ENCODE data around the gene RAG1.

The RAG1 gene

DNA sequence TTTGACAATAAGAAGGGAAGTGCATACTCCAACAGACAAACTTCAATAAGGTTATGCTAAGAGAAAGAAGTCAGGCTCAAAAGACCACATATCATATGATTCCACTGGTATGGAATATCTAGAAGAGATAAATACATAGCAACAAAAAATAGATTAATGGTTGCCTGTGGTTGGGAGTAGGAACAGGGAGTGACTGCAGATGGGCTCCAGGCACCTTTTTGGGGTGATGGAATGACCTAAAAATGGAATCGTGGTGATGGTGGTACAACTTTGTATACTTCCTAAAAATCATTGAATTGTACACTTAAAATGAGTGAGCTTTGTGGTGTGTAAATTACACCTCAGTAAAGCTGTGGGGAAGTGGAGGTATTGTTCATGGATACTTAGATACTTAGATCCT, 59.2 kb downstream of the RAG1 start:
- DNase-seq (ENCODE audit: low read depth in 2 of 2, low spot score in 1 of 2), result no peak

DNA sequence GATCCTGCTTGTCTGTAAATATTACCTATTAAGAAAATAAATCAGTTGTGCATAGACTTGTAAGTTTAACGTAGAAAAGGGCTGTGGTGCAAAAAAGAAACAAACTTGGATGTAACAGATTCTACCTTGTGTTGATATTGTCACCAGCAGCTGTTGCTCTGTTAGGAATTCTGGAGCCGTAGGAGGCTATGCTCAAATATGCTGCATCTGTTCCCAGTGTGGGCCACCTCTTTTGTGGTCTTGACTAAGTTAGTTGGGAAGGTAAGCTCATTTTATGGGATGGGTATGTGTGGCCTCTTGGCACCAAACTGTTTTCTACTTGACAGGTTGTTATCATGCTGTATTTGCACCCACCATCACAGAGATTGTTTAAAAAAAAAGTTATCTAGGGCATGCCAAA, 59.7 kb downstream of the RAG1 start:
- DNase-seq (ENCODE audit: low read depth in 2 of 2, low spot score in 1 of 2), result no peak

DNA sequence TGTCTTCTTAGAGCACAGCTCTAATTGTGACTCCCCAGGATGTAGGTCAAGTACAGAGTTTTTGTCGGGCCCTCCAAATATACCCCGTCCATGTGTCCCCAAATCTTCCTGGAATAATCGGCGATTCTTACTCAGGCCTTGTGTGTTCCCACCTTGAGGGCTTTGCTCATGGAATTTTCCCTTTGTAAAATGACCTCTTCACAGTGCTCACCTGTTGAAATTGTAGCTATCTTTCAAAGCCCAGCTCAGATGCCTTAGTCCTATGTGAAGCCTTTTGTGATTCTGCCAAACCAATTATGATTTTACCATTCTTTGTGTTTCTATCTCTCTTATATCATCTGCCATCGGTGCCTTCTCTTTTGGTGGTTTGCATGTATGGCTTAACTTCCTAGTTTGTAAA, 60.3 kb downstream of the RAG1 start:
- no peak for DNase-seq (ENCODE audit: low read depth in 2 of 2, low spot score in 1 of 2)

GRCh38 chr11:36628765-36629244, 61.0 kb downstream of the RAG1 start:
- DNase-seq (ENCODE audit: low read depth in 2 of 2, low spot score in 1 of 2), result no peak
